HG03139 (cell line): ENCODE measurements around the gene RPS6KA5.
"Not testable (repeated sequence)": the region's sequence is repeated elsewhere in the genome, so short reads cannot be mapped to it uniquely, and the experiment has no call there.

Experiments used
- ATAC-seq: cut with Tn5 transposase; IDR thresholded peaks from one replicate; pipeline ENCODE4 v1.9.1; 2021; ENCODE audit not compliant: unreplicated experiment

Gene RPS6KA5

DNA sequence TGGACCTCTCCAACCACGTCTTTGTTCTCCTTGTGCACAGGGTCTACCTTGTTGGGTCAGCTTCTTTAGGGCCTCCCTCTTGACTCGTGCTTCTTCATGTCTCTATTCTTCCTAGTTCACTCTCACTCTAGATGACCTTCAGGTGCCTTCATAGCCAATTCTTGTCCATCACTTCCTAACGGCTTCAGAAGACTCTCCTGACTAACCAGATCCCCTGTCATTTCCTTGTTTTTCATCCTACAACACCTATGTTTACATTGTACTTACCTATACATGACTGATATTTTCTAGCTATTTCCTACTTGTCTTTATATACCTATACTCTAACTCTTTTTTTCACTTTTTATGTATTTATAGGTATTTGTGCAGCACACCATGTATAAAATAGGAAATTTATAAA, 117.1 kb downstream of the RPS6KA5 start:
- no peak for ATAC-seq

DNA sequence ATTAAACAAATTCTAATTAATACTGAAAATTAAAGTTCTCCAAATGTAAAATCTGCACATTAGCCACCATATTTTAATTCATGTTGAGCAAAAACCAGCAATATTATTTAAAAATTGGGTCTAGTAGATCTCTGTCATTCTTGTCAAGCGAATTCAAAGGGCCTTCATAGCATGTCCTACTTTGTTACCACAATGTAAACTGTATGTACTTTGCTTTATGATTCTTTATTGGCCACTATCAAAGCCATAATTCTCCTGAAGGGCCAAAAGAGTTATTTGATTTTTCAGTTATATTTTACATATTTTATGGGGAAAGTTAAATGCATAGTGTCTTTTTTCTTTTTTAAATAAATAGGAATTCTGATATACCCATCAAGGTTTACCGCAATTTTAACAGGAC, 117.9 kb downstream of the RPS6KA5 start:
- no peak for ATAC-seq

DNA sequence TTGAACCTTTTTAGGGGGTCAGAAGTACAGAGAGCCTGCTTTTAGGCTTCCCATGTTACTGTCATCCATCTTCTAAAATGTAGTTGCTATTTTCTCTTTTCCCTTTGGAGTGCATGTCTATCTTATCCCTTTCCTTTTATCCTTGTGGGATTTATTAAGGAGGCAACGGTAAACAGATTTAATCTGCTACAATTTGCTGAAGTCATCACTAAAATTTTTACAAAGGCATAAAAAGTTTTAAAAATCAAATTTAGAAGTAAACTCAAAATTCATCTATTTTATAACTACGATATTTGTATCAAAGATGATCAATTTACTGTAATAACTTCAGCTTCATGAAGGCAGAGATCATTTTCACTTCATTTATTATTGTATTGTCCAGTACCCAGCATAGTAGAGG, 118.7 kb downstream of the RPS6KA5 start:
- ATAC-seq, result no peak

DNA sequence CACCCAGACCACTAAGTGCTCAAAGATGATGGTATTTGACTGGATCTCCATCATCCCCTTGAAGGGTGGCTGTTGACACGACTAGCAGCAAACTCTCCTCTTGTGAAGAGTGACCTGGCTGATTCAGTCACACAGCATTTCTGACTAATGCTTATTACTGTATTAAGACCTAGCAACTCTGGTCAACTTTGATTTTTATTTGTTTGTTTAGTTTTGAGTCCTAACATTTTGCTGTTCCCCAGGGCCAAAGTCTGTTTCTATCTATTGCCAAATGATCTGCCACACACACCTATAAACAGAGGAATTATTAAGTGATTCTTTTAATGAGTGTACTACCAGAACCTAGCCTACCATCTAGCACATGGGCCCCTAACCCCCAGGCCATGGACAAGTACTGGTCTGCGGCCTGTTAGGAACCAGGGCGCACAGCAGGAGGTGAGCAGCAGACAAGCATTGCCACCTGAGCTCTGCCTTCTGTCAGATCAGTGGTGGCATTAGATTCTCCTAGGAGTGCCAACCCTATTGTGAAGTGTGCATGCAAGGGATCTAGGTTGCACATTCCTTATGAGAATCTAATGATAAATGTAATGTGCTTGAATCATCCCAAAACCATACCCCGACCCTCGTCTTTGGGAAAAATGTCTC, 120.0 kb downstream of the RPS6KA5 start:
- ATAC-seq, result no peak

DNA sequence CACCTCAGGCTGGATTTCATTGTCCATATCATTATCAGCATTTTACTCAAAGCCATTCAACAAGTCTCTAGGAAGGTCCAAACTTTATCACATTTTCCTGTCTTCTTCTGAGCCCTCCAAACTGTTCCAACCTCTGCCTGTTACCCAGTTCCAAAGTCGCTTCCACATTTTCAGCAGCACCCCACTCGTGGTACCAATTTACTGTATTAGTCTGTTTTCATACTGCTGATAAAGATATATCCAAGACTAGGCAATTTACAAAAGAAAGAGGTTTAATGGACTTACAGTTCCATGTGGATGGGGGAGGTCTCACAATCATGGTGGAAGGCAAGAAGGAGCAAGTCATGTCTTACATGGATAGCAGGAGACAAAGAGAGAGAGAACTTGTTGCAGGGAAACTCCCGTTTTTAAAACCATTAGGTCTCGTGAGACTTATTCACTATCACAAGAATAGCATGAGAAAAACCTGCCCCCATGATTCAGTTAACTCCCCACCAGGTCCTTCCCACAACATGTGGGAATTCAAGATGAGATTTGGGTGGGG, 121.1 kb downstream of the RPS6KA5 start:
- ATAC-seq, result not testable (repeated sequence)

DNA sequence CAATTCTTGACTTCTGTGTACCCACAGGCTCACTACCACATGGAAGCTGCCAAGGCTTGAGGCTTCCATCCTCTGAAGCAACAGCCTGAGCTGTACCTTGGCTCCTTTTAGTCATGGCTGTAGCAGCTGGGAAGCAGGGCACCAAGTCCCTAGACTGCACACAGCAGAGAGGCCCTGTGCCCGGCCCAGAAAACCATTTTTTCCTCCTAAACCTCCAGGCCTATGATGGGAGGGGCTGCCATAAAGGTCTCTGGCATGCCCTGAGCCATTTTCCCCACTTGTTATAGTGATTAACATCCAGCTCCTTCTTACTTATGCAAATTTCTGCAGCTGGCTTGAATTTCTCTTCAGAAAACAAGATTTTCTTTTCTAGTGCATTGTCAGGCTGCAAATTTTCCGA, 121.8 kb downstream of the RPS6KA5 start:
- ATAC-seq, result no peak

DNA sequence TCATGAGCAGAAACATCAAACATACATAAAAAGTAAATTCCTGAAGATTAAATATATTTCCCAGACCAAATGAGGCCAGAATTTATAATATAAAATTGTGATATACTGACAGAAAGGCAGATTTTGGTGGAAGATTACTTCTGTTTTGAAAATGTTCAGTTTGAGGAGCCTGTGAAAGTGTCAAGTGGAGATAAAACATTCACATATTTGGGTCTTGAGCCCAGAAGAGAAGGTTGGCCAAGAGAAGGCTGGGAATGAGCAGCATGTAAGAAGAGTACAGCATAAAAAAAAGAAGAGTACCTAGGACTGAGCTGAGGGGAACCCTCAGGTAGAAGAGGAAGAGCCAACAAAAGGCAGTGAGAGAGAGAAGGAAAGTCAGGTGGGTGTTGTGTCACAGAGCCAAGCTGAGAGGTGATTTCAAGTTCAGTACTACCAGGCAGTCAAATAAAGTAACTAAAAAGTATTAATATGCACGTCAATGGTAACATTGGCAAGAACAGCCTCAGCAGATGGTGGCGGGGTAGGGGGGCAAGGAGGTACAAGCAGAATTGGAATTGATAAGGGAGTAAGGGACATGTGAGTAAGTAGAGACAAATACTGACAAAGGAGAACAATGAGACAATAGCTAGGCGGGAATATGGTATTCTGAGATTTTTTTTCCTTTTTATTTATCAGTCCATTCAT, 123.5 kb downstream of the RPS6KA5 start:
- no peak for ATAC-seq

DNA sequence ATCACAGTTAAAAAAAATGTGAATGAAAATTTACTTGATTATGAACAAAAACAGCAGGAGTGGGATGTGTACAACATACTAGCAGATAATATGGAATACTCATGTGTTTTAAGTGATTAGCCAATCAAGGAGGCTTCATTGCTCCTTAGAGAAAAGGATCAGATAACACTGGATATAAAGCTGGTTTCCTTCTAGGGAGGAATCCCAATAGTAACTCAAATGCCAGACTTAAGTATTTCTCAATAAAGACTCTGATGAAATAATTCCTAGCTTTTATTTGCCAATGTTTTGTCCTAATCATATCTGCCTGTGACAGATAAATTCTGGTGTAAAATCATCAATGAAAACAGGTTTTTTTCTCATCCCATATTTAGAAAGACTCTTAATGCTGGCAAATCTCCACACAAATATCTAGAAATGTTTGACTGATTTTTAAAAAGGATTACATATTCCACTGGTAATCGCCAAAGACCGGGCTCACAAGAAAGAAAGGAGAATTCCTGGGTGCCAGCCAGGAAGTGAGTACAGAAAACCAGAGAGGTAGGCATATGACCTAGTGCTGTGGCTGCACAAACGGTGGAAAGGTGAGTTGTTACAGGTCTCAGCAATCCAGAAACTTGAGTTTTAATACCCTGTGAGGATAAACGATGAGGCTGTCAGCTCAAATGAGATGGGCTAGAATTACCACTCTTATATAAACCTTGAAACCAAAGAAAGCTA, 135.7 kb downstream of the RPS6KA5 start:
- no peak for ATAC-seq

DNA sequence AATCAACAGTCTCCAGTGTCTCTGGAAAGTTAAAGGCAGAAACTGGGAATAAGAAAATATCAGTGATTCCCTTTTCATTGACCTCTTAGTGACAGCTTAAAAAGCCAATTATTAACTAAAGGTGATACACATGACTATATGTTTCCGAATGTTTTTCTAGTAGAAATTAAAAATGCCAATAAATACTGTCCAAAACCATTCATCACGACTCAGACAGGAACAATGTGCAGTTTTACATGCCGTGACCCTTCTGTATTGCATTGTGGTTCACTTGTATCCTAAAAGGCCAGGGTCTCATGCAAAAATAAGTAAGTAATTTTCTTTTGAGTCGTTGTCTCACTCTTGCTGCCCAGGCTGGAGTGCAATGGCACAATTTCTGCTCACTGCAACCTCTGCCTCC, 138.3 kb downstream of the RPS6KA5 start:
- ATAC-seq, result no peak

DNA sequence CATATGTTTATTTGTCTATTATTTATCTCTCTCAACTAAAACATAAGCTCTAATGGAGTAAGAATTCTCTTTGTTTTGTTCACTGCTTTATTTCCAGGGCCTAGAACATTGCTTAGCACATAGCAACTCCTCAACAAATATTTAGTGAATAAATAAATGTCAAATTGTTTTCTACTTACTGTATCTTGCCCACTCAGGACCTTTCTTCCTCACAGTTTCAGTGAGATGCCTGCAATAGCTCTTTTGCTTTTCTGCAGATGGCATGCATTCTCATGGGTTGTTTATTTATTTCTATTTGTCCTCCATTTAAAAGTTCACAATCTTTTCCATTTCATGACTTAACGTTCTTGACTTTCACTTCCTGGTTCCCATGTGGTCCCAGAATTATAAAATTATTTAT, 149.3 kb downstream of the RPS6KA5 start:
- ATAC-seq, result no peak

DNA sequence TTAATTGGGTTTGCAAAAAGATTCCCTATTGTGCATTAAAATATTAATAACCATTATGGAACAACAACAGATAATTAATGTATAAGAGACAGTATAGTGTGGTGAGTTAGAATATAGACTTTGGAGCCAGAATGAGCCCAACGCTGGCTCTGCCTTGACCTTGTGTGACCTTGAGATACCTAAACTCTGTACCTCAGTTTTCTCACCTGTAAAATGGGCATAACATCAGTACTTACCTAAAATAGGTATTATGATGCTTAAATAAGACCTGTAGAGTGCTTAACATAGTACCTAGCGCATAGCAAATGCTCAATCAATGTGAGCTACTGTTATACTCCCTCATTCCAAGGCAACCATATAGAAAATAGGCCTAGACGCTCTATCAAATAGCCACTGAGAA, 153.3 kb downstream of the RPS6KA5 start:
- no peak for ATAC-seq

DNA sequence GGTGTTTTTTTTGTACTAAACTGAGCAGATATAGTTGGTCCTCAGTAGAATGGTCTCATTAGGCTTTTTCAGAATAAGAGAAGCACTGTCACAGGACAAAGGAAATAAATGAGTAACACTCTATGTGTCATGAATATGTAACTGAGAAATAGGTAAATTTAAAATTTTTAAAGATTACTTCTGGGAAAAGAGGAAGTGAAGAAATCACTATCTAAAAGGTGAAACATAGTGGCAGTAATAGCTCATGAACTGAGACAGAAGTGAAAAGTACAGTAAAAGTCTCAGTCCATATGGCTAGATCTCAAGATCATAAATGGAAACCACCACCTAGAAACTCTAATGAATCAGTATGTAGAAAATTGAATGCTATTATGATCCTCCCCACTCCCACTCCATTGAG, 154.9 kb downstream of the RPS6KA5 start:
- peak; percentile 60 for ATAC-seq

DNA sequence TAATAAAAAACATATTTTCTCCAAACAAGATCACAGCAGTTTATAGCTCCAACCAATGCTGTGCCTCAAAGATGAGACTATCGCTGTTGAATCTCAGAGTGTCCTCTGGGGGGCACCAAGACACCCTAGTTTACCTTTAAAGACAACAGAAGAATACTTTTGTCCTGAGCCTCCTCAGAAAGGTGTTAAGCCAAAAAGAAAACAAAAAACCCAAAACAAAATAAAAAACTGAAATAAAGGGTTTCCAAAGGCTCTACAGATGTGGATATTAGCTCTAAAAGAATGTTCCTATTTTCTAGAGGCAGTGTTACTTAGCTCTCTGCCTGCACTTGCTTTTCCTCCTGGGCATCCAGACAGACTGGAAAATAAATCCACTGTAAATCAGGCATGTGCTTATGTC, 157.3 kb downstream of the RPS6KA5 start:
- no peak for ATAC-seq

DNA sequence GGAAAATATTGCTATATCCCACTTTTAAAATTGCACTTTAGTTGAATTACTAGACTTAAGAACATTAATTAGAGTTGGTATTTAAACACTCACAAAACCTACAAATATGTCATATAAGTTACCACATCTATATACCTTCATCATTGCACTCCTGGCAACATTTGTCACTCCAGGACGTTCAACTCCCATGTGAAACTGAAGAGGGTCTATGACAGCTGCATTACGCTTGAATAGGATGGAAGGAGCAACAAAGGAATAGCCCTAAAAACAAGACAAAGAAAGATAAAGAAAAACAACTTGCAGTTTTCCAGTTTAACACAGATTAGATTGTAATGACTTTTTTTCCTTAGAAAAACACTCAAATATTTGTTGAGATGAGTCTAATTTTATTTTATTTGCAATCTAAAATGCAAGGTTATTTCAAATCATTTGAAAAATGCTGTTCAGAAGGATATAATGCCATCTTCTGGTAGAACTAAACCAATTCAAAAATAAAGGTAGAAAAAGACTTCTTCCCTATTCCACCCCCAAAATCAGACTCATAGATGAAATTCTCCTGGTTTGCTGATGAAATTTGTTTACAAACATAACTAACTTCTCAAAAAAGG, 159.9 kb downstream of the RPS6KA5 start:
- ATAC-seq, result no peak

DNA sequence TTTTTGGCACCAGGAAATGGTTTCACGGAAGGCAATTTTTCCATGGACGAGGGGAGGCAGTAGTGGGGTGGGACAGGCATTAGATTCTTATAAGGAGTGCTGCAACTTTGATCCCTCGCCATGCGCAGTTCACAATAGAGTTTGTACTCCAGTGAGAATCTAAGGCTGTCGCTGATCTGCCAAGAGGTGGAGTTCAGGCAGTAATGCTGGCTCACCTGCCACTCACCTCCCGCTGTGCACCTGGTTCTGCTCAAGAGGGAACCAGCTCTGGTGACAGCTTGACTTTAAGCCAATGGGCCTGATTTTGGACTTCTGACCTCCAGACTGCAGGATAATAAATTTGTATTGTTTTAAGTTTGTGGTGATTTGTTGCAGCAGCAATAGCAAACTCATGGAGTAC, 163.4 kb downstream of the RPS6KA5 start:
- ATAC-seq, result no peak

DNA sequence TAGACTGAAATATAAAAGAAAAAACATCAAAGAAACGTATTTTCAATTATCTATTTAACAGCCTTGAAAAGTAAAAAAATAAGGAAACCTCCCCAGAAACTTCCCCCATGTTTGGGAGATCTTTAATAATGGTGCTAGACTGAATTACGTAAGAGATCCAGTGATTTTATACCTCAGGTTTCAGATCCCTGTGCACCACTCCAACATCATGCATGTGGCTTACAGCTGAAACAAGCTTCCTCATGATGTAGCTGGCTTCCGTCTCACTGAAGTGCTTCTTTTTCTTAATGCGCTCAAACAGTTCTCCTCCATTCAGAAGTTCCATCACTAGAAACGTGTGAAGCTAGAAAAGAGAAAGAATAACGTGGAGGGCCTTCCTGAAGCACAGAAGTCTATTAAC, 166.2 kb downstream of the RPS6KA5 start:
- ATAC-seq, result no peak

DNA sequence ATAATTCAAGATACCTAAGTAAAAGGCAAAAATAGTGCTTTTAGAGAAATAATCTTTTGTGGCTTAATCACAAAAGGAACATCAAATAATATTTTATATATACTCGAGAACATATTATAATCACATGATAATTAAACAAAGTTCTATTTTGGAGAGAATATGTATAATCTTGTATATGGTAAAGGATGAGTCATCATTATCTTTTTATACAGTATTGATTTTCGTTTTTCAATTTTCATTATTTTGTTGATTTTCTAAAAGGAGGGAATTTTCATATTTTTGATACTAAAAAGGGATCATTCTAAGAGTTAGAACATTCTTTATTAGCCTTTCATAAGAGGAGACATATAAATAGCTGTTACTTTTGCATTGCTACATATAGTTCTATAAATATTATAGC, 166.9 kb downstream of the RPS6KA5 start:
- ATAC-seq, result no peak

DNA sequence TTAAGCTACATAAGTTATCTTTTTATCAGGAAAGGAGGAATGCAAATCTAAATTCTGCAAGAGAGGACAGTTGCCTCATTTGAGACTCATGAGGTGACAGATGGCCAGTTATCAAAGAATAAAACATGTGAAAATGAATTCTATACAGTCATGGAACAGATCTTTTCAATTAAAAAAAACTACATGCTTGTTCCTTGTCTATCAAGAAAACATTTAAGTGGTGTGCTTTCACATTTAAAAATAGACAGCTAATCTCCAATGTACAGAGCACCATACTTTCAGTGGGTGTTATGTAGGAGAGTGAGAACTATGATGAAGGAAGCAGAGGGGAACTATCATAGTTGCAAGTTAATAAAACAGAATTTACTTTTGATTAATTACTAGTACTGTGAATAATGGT, 167.5 kb downstream of the RPS6KA5 start:
- no peak for ATAC-seq

DNA sequence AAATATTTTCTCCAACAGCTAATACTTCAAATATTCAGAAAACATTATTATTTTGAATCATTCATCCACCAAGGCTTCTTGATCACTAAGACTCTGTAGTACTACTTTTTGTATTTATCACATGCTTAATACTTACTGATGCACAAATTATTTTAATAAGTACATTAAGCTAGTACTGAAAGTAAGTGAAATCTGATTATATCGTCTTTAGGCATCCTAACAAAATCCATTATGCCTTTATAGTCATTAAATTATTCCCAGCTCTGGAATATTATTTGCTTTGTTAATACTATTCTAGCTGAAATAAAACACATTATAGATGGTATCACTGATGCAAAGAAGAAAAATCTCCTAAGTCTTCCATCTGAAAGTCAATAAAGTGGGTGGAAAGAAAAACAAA, 169.1 kb downstream of the RPS6KA5 start:
- ATAC-seq, result no peak

DNA sequence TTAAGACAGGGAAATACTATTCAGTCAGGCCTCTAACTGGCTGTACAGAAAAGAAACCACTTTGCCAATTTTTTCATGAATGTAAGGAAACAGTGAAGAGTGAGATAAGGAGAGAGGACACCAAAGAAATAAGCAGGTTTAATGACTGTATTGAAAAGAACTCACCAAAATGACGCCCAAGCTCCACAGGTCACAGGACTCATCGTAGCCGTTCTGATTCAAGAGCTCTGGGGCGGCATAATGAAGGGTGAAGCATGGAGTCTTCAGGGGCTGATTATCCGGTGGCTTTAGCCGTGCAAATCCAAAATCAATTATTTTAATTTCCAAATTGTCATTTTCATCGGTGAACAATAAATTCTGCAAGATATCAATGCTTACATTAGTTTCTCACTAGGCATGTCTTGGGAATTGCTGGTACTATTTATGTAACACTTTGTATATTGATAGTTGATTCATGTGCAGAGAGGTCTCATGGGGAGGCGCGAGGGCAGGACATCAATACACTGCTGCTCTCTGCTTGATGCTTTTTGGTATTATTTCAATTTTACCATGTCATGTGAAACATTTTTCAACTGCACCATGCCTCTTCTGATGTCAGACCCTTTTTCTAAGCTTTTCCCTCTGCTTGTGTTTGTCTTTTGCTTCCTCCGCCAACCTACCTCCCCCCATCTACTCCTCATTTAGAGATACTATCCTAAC, 170.0 kb downstream of the RPS6KA5 start:
- no peak for ATAC-seq

DNA sequence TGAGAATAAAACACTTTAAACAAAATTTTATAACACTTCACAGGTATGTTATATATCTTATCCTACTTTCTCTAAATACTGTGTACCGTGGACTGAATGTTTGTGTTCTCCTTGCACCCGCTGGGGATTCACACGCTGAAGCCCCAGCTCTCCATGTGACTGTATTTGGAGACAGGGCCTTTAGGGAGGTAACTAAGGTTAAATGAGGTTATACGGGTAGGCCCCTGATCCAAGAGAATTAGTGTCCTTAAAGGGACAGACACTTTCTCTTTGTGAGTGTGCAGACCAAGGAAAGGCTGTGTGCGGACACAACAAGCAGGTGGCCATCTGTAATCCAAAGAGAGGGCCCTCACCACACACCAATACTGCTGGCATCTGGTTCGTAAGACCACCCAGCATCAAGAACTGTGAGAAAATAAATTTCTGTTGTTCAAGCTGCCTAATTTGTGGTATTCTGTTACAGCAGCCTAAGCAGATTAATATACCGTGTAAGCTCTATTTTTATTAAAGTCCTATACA, 174.1 kb downstream of the RPS6KA5 start:
- ATAC-seq, result no peak
